NCI-H446 (cell line): ENCODE data around the gene ROBO4.

Source experiments
- DNase-seq, 2 experiments: peaks; one replicate each; lab custom pipeline; 2025; lab: John Stamatoyannopoulos, UW

Gene ROBO4

GRCh38 chr11:124897674-124898262, at the start of gene ROBO4:
Gene ROBO4 (minus strand): TSS chr11:124897865. CDS start chr11:124897795, 70 bp downstream.
- DNase-seq, result no peak

DNA sequence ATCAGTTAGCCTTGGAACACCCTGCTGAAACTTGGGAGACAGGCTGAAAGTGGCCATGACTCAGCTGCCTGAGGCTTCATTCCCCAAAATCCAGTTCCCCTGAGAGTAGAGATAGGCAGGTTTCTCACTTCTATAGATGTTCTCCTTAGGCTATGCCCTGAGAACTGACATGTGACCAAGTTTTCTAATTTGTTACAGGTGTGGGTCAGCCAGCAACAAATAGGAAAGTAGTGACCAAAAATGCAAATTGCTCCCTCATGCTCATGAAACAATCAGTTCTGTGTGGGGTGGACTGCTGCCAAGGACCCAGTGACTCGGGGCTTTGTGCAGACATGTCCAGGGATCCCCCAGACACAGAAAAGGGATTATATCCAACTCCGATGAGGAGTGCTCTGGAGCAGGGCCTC, 49.1 kb upstream of the ROBO4 start:
- no peak for DNase-seq

GRCh38 chr11:124945826-124946225, 48.2 kb upstream of the ROBO4 start:
- no peak for DNase-seq

- DNase-seq, result no peak
These were observed 46.9 kb upstream of the ROBO4 start for GRCh38 chr11:124944565-124944964.

DNA sequence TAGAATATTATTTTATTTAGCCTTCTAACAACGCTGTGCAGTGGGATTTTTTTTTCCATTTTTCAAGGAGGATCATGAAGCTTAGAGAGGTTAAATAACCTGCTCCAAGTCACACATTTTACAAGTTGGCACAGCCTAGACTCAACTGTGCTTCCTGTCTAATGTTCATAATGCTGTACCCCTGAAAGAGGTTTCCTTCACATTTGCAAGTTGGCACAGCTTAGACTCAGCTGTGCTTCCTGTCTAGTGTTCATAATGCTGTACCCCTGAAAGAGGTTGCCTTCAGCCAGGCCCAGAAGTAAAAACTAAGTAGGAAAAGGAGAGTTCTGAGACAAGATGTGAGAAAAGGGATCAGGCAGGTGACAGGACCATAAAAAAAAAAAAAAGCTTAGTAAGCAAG, 46.1 kb upstream of the ROBO4 start:
- no peak for DNase-seq

GRCh38 chr11:124943254-124943616, 45.6 kb upstream of the ROBO4 start:
- DNase-seq, result no peak

GRCh38 chr11:124942466-124943253, 45.0 kb upstream of the ROBO4 start:
- DNase-seq, result no peak

DNA sequence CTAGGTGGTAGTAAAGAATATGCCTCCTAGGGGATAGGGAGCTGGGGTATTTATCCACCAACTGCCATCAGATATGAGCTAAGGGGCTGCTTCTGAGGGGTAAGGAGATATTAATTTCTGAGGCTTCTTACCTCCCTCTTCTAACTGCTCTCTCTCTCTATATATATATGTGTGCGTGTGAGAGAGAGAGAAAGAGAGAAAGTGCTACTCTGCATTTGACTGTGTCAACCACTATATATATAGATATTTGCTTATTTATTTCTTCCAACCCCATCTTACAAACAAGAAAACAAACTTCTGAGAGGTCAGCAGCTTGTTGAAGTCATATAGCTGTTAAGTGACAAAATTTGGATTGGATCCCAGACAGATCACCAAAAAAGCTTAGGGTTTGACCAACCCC, 44.0 kb upstream of the ROBO4 start:
- DNase-seq, result no peak

GRCh38 chr11:124938970-124939369, 41.3 kb upstream of the ROBO4 start:
- DNase-seq, result no peak

GRCh38 chr11:124938206-124938765, 40.6 kb upstream of the ROBO4 start:
- no peak for DNase-seq

GRCh38 chr11:124937336-124937935, 39.8 kb upstream of the ROBO4 start:
- DNase-seq, result no peak

- no peak for DNase-seq
These were observed 38.2 kb upstream of the ROBO4 start, which contains the start of gene HEPACAM for GRCh38 chr11:124935548-124936514. Gene HEPACAM (minus strand): TSS chr11:124936047. CDS start chr11:124936006, 41 bp downstream.

GRCh38 chr11:124934862-124935547, 37.3 kb upstream of the ROBO4 start:
- DNase-seq, result no peak

- no peak for DNase-seq
These were observed 33.1 kb upstream of the ROBO4 start for GRCh38 chr11:124930799-124931198.

DNA sequence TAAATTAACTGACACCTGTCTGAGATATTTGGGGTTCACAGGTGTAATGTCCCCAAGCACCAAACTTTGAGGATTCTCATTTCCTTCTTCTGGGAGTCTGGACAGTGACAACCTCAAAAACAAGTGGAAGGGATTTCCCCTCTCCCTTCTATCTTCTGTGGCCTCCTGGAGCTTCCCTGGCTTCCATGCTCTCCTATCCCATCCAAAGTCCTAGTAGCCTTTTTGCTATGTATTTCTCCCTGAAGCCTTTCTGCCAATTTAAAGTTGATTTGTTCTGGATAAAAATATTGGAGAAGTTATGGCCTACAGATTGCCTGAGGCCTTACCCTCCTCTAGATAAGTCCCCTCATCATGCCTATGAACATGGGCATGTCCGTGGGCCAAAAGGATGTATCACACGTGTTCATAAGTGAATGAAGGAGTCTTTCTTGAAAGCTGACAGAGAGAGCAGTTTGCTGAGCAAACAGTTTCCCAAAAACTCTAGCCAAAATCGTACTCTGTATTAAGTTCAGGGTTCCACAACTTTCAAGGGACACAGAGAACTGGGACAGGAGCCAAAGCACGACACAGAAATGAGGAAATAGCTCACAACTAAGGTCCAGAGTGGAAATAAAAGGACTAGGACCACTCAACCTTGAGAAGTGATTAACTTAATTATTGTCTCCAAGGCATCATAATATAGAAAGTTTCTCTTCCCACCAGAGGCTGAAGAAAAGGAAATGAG, 31.4 kb upstream of the ROBO4 start:
- DNase-seq, result no peak

DNA sequence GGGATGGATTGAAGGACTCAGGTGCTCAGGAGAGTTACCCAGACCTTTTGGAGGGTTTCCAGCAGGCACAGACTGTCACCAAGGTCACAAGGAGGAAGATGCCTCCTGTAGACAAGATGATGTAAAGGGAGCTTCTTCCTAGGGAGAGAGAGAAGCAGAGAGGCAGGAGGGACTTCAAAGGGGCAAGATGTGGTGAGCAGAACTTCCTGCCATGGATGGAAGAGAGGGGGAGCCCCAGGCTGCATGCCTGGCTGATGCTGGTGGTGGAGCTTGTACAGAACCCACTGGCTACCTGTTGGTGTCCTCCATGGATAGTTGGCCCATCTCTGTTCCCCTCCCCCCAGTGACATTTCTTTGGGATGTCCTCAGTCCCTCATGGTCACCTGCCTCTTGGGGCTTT, 25.6 kb upstream of the ROBO4 start:
- no peak for DNase-seq

- DNase-seq, result no peak
These were observed 25.2 kb upstream of the ROBO4 start for GRCh38 chr11:124922831-124923230.

DNA sequence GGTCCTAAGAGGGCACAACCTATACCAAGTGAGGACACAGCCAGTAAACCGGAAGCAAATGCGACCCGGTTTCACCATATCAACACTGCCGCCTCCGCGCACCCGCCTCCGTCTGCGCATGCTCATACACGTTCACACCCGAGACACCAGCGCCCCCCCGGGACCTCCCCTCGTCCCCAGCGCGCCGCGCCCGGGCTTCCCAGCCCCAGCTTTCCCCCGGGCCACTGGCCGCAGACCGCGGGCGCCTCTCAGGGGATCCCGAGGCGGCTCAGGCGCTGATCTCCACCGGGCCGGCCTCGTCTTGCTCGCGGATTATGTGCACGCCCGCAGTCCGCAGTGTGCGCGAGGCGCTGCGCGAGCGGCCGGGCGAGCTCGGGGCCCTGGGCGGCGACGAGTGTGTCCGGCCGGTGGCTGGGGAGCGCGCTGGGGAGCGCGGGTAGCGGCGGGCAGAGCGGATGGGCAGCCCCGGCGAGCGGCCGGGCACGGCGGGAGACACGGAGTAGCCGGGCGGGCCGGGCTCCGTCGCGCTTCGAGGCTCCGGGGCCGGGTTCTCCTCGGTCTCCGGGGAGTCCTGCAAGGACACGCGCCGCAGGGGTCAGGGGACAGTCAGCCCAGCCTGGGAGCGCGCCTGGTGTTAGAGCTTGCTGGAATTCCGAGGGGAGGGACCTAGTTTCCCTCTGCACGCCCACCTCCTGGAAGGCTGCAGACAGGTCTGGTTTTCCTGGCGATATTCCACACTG, 23.4 kb upstream of the ROBO4 start:
- DNase-seq, result peak in 1 of 2 experiments; percentile 65

DNA sequence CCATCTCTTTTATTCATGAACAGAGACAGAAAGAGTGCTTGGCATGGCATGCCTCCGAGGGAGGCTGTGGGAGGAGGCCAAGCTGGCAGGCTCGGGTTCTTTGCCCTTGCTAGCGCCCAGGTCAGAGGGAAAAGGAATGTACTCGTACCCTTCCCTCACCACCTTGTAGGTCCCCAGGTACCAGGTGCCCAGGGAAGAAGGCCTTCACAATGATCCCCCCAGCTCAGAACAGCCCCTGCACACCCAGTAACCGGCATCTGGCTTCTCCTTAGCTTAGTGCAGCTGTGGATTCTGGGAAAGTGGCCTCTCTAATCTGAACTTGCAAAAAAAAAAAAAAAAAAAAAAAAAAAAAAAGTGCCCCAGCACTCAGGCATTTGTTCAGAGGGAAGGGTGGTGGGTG, 22.7 kb upstream of the ROBO4 start:
- no peak for DNase-seq

DNA sequence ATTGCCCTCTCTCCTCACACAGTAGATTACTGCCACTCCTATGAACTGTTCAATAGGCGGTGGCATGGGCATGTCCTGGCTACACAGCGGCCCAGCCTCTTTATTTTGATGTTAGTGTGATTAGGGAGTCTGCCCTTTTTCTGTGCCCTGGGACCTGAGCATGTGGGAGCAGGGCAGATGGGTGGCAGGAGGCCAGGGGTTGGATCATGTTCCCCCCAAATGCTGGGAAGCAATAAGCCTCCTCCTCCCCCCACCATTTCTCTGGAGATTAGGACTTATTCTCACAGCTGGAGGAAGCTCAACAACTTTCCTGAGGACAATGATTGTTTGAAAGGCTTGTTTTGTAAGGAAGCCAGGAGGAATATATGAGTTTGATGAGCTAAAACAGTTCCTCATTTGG, 22.2 kb upstream of the ROBO4 start:
- no peak for DNase-seq
